Neural crest cell (in vitro differentiated cells): ENCODE results near the gene MPRIP. TPM values are rescaled to one million over a fixed set of nuclear protein-coding genes. Genes with fewer than 3 reads are reported as not detected.

ENCODE experiments used
- DNase-seq: peaks from one replicate; pipeline ENCODE4 v3.0.0; 2021; ENCODE audit warnings: low read depth, mixed read lengths, low spot score
- H3K27ac Mint-ChIP-seq: one replicate; pipeline ENCODE4 v1.8.0; 2021; ENCODE audit warnings: mild to moderate bottlenecking, mixed read lengths; ENCODE audit not compliant: unreplicated experiment
- H3K27me3 Mint-ChIP-seq: 2 replicates; pipeline ENCODE4 v1.8.0; 2021; ENCODE audit warnings: low read depth, mild to moderate bottlenecking, mixed read lengths
- H3K36me3 Mint-ChIP-seq: 2 replicates; pipeline ENCODE4 v1.8.0; 2021; ENCODE audit warnings: low read depth, mild to moderate bottlenecking, mixed read lengths
- H3K4me1 Mint-ChIP-seq: 2 replicates; pipeline ENCODE4 v1.8.0; 2021; ENCODE audit warnings: mixed read lengths
- H3K4me3 Mint-ChIP-seq: one replicate; pipeline ENCODE4 v1.8.0; 2021; ENCODE audit warnings: mild to moderate bottlenecking, mixed read lengths
- H3K9me3 Mint-ChIP-seq: 2 replicates; pipeline ENCODE4 v1.8.0; 2021; ENCODE audit warnings: mixed read lengths
- total RNA-seq: library from RNA; stranded (reverse); gene quantifications from 2 replicates; pipeline ENCODE4 v1.2.1, GENCODE V29; 2021
- TF ChIP-seq, protein P1 (sequence below): fragments of 200-600 bp; sonication (generic); conservative IDR thresholded peaks from 2 replicates; pipeline ENCODE4 v1.5.0; 2021; ENCODE audit warnings: antibody characterized with exemption, mild to moderate bottlenecking

MPRIP gene
- total RNA-seq, 1 donor from 2014 or later: 241 TPM

- Mint-ChIP-seq H3K9me3 (no peaks in the 10 kb centered on the region), H3K4me3 (no peak overlapping the region), H3K4me1 (peaks cover 15% of the 10 kb centered on the region), H3K27ac (no peak overlapping the region), H3K27me3 (no peaks in the 10 kb centered on the region), H3K36me3 (peaks cover 3% of the 10 kb centered on the region)
- TF ChIP-seq, protein P1, sequence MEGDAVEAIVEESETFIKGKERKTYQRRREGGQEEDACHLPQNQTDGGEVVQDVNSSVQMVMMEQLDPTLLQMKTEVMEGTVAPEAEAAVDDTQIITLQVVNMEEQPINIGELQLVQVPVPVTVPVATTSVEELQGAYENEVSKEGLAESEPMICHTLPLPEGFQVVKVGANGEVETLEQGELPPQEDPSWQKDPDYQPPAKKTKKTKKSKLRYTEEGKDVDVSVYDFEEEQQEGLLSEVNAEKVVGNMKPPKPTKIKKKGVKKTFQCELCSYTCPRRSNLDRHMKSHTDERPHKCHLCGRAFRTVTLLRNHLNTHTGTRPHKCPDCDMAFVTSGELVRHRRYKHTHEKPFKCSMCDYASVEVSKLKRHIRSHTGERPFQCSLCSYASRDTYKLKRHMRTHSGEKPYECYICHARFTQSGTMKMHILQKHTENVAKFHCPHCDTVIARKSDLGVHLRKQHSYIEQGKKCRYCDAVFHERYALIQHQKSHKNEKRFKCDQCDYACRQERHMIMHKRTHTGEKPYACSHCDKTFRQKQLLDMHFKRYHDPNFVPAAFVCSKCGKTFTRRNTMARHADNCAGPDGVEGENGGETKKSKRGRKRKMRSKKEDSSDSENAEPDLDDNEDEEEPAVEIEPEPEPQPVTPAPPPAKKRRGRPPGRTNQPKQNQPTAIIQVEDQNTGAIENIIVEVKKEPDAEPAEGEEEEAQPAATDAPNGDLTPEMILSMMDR: no peak
- no peak for DNase-seq
Observed at GRCh38 chr17:17058304-17058703, 16.0 kb downstream of the MPRIP start.

- TF ChIP-seq, protein P1: no peak
- no peak overlapping the region for H3K27ac Mint-ChIP-seq
- no peaks in the 10 kb centered on the region for H3K9me3 Mint-ChIP-seq
- DNase-seq: no peak
- H3K4me3 Mint-ChIP-seq: no peak overlapping the region
- peaks cover 3% of the 10 kb centered on the region for H3K36me3 Mint-ChIP-seq
- no peaks in the 10 kb centered on the region for H3K27me3 Mint-ChIP-seq
- H3K4me1 Mint-ChIP-seq: peaks cover 19% of the 10 kb centered on the region
Observed at GRCh38 chr17:17059301-17059890, 17.1 kb downstream of the MPRIP start.

DNA sequence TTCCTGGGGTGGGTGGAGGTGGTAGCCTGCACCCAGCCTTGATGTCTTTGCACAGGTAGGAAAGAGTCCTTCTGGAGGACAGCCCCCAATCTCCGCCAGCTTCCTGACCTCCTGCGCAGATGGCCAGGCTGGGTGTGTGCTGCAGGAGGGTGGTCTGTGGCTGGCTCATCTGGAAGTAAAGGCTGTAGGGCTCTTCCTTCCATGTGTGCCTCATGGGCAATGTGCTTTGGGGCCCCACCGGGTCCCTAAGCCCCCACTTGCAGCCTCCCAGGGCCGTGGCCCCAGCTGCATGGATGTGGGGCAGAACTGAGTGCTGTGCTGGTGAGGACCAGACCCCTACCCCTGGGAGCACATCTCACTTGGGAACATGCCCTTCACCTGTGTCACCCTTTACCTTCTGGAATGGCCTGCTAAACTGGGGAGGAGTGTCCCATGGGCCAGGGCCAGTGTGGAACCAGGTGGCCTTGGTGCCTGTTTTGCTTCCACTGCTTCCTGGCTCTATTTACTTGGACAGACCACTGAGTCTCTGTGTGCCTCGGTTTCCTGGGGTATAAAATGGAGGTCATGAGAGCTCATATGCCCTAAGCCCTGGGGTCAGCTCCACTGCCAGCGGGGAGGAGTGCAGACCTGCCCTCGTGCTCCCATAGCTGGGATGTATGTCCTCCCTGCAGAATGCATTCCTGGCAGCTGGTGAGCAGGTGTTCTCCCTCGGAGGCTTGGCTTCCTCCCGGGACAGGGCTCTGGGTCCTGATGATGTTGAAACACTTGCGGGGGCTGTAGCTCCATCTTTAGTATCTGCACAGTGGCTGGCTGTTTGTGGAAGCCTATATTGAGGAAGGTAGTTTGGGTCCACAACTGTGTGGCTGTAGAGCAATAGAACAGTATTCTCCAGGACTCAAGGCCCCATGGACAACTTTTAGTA is 18.0 kb downstream of the MPRIP start:
- no peak overlapping the region for H3K27ac Mint-ChIP-seq
- no peak for DNase-seq
- peaks cover 19% of the 10 kb centered on the region for H3K4me1 Mint-ChIP-seq

GRCh38 chr17:17060930-17061329 is 18.7 kb downstream of the MPRIP start:
- no peaks in the 10 kb centered on the region for H3K9me3 Mint-ChIP-seq
- TF ChIP-seq, protein P1: no peak
- peaks cover 19% of the 10 kb centered on the region for H3K4me1 Mint-ChIP-seq
- H3K4me3 Mint-ChIP-seq: no peak overlapping the region
- no peaks in the 10 kb centered on the region for H3K27me3 Mint-ChIP-seq
- no peak for DNase-seq
- no peak overlapping the region for H3K27ac Mint-ChIP-seq
- H3K36me3 Mint-ChIP-seq: peaks cover 3% of the 10 kb centered on the region

More for the DNA sequence above, 18.0 kb downstream of the MPRIP start:
- no peaks in the 10 kb centered on the region for H3K9me3 Mint-ChIP-seq
- no peaks in the 10 kb centered on the region for H3K27me3 Mint-ChIP-seq
- TF ChIP-seq, protein P1: no peak
- H3K4me3 Mint-ChIP-seq: no peak overlapping the region
- peaks cover 3% of the 10 kb centered on the region for H3K36me3 Mint-ChIP-seq

DNA sequence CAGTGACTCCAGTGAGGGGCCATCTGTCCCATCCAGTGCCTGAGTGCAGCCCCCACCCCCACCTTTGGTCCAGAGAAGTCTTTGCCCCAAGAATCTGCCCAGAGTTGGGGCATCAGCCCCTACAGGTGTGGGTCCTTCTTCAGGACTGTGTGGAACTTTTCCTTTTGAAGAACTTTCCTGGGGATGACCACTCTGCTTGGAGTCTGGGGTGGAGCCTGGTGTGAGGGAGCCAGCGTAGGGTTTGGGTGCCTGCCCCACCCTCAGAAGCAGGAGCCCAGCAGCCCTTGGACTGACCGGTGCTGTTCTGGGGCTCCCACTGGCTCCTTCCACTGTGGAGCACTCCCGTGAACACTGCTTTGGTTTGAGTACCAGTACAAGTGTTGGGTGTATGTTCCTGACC is 19.3 kb downstream of the MPRIP start:
- Mint-ChIP-seq H3K4me3 (no peak overlapping the region), H3K27me3 (no peaks in the 10 kb centered on the region), H3K27ac (no peak overlapping the region), H3K9me3 (no peaks in the 10 kb centered on the region), H3K36me3 (peaks cover 3% of the 10 kb centered on the region), H3K4me1 (peaks cover 19% of the 10 kb centered on the region)
- DNase-seq: no peak
- TF ChIP-seq, protein P1: no peak
